ENCODE results near the gene MMP14. TPM values are rescaled to one million over a fixed set of nuclear protein-coding genes. Genes with fewer than 3 reads are reported as not detected.
A peak's percentile ranks its signal among the peaks of the same experiment; 100 is the strongest.

MMP14 gene
- total and polyA plus RNA-seq, 2 of the 13 experiments (the other 11 are each of a cell fraction or from before 2014, with no cell fraction given): 5.2 to 9.8 TPM

- no peak for TF ChIP-seq MTF2 (CRISPR knock-in tag; IDR thresholded peaks at IDR 0.05; ENCODE audit: borderline replicate concordance)
- TF ChIP-seq NR2F1 (CRISPR knock-in tag; IDR thresholded peaks at IDR 0.05): no peak
- no peak for TF ChIP-seq RFX5 (IDR thresholded peaks at IDR 0.05; ENCODE audit: low read depth, low read length)
- no peak; the same call in 1 of the 2 replicates for TF ChIP-seq ZNF235 (CRISPR knock-in tag; IDR thresholded peaks at IDR 0.05; ENCODE audit: borderline replicate concordance)
- TF ChIP-seq GATAD1 (CRISPR knock-in tag; IDR thresholded peaks at IDR 0.05): peak; percentile 76
- TF ChIP-seq LCORL (IDR thresholded peaks at IDR 0.05): no peak
- TF ChIP-seq LCORL (CRISPR knock-in tag; IDR thresholded peaks at IDR 0.05): 0 out of 2 replicates have a peak, but pooled peaks have one; percentile 56
- no peak; the same call in 1 of the 2 replicates for TF ChIP-seq DMAP1 (CRISPR knock-in tag; IDR thresholded peaks at IDR 0.05)
- TF ChIP-seq HOXA3 (CRISPR knock-in tag; IDR thresholded peaks at IDR 0.05): no peak; the same call in 1 of the 2 replicates
- no peak for TF ChIP-seq ZNF780A (CRISPR knock-in tag; IDR thresholded peaks at IDR 0.05)
- no peak for TF ChIP-seq KLF12 (CRISPR knock-in tag; IDR thresholded peaks at IDR 0.05; ENCODE audit: borderline replicate concordance)
- 0 out of 2 replicates have a peak, but pooled peaks have one; percentile 19 for TF ChIP-seq MAX (IDR thresholded peaks at IDR 0.05)
- no peak for TF ChIP-seq SYNCRIP (IDR thresholded peaks at IDR 0.05; ENCODE audit: insufficient read depth, low read depth, low read length)
- TF ChIP-seq ZNF891 (CRISPR knock-in tag; IDR thresholded peaks at IDR 0.05): no peak
- peak; percentile 14; the same call in 1 of the 2 replicates for TF ChIP-seq ZNF263 (CRISPR knock-in tag; IDR thresholded peaks at IDR 0.05)
- no peak; the same call in 1 of the 2 replicates for TF ChIP-seq ZNF782 (CRISPR knock-in tag; IDR thresholded peaks at IDR 0.05; ENCODE audit: borderline replicate concordance)
- TF ChIP-seq HNF4A (CRISPR knock-in tag; IDR thresholded peaks at IDR 0.05): peak; percentile 14; the same call in 1 of the 2 replicates
- TF ChIP-seq NBN (conservative IDR thresholded peaks at IDR 0.05): no peak
- TF ChIP-seq E2F5 (CRISPR knock-in tag; conservative IDR thresholded peaks at IDR 0.05): no peak
- TF ChIP-seq MNT (IDR thresholded peaks at IDR 0.05): no peak
- peak; percentile 87; the same call in 1 of the 2 replicates for TF ChIP-seq GZF1 (CRISPR knock-in tag; IDR thresholded peaks at IDR 0.05)
- TF ChIP-seq ZNF83 (CRISPR knock-in tag; IDR thresholded peaks at IDR 0.05; ENCODE audit: borderline replicate concordance): no peak
- no peak for TF ChIP-seq CEBPZ (IDR thresholded peaks at IDR 0.05; ENCODE audit: low read length)
- TF ChIP-seq CEBPG (CRISPR knock-in tag; IDR thresholded peaks at IDR 0.05): peak; percentile 42; the same call in 1 of the 2 replicates
- TF ChIP-seq ZBTB14 (CRISPR knock-in tag; IDR thresholded peaks at IDR 0.05): no peak
Observed at GRCh38 chr14:22872033-22872832, 35.8 kb downstream of the MMP14 start (continued).
